GM12874 (cell line): ENCODE data around the gene HLA-DOB.

ENCODE experiments used
- TF ChIP-seq, protein P1 (sequence below): IDR thresholded peaks from 2 replicates; pipeline ENCODE4 v1.5.1; 2011; ENCODE audit warnings: low read depth, mild to moderate bottlenecking, control low read depth, low read length, moderate library complexity; ENCODE audit not compliant: insufficient read depth

HLA-DOB gene

DNA sequence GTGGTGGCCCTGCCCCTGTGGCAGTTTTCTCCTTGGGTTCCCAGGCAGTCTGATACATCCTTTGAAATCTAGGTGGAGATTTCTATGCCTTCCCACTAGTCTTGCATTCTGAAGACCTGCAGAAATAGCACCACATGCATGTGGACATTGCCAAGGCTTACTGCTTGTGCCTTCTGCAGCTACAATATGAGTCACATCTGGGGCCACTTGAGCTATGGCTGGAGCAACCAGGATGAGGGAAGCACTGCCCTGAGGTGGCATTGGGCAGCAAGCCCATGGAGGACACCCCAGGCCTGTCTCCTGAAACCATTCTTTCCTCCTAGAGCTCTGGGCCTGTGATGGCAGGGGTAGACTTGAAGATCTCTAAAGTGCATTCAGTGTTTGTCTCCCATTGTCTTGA is 37.8 kb downstream of the HLA-DOB start:
- TF ChIP-seq, protein P1, sequence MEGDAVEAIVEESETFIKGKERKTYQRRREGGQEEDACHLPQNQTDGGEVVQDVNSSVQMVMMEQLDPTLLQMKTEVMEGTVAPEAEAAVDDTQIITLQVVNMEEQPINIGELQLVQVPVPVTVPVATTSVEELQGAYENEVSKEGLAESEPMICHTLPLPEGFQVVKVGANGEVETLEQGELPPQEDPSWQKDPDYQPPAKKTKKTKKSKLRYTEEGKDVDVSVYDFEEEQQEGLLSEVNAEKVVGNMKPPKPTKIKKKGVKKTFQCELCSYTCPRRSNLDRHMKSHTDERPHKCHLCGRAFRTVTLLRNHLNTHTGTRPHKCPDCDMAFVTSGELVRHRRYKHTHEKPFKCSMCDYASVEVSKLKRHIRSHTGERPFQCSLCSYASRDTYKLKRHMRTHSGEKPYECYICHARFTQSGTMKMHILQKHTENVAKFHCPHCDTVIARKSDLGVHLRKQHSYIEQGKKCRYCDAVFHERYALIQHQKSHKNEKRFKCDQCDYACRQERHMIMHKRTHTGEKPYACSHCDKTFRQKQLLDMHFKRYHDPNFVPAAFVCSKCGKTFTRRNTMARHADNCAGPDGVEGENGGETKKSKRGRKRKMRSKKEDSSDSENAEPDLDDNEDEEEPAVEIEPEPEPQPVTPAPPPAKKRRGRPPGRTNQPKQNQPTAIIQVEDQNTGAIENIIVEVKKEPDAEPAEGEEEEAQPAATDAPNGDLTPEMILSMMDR: no peak

GRCh38 chr6:32775071-32775470 is 41.7 kb downstream of the HLA-DOB start:
- TF ChIP-seq, protein P1: no peak

GRCh38 chr6:32774426-32774825 is 42.4 kb downstream of the HLA-DOB start:
- TF ChIP-seq, protein P1: no peak

GRCh38 chr6:32772656-32773055 is 44.1 kb downstream of the HLA-DOB start:
- TF ChIP-seq, protein P1: no peak

DNA sequence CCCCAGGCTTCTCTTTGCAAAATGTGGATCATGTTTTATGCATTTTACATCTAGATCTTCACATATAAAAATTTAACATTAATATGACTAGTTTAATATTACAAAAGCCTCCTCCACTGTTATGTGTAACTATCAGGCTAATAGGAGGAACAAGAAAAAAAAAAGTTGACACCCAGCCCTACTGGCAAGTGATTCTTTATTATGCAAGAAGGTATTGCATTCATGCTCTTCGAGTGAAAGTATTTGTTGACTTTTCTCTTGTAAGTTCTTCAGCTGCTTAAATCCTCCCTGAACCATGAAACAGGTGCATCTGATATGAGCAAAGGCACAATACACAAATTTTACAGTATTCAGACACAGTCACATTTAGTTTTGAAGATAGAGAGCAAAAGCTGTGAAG is 52.8 kb downstream of the HLA-DOB start:
- TF ChIP-seq, protein P1: no peak

DNA sequence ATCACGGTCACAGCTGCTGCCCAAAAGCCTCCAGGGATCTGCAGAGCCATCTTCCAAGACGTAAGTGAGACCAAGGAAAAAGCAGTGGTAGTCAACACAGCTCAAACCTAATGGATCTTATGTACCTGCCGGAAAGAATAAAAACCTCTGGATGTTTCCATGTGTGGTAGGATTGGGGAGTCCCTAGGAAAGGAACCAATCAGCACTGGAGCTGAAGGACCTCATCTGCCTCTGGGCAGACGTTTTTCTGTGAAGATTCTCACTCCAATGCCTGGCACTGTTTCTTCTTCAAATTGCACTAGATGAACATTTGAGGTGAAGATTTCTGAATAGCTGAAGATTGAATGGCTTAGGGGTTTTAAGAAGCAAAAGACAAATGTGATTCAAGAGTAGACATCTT is 53.4 kb downstream of the HLA-DOB start, which contains the start of gene HLA-DQB2:
HLA-DQB2 (minus strand) TSS at position 112 of the 400 bp plus-strand sequence; CDS start at position 50, 62 bp downstream.
- TF ChIP-seq, protein P1: no peak
